ENCODE measurements around the gene NOL8. TPM values are rescaled to one million over a fixed set of nuclear protein-coding genes. Genes with fewer than 3 reads are reported as not detected.

NOL8 gene
- total and polyA plus RNA-seq, 2 experiments from 2014 or later, result 26.0 to 42.7 TPM

GRCh38 chr9:92315456-92315855 lies 9.7 kb downstream of the NOL8 start:
- Histone ChIP-seq H3K36me3 (ENCODE audit: insufficient read depth) (peaks cover 35% of the 10 kb centered on the region), H3K27ac (ENCODE audit: low read depth) (no peak overlapping the region), H3K4me1 (ENCODE audit: insufficient read depth) (no peaks in the 10 kb centered on the region), H3K9me2 (ENCODE audit: insufficient read depth) (no peaks in the 10 kb centered on the region), H3K4me2 (no peak overlapping the region), H3K4me3 (no peak overlapping the region), H3K27me3 (ENCODE audit: insufficient read depth) (no peaks in the 10 kb centered on the region), H2AFZ (no peak overlapping the region), H3K79me2 (replicated peaks; ENCODE audit: insufficient read depth) (peaks cover 22% of the 10 kb centered on the region), H3F3A (replicated peaks; ENCODE audit: low read depth) (no peaks in the 10 kb centered on the region), H4K20me1 (replicated peaks; ENCODE audit: insufficient read depth) (peaks cover 19% of the 10 kb centered on the region)
- no peaks in the 10 kb centered on the region for H3K4me1 Mint-ChIP-seq
- DNase-seq (ENCODE audit: low spot score) (no peak), ATAC-seq (no peak)
- no peak overlapping the region for H3K4me3 Mint-ChIP-seq
- H3K27me3 Mint-ChIP-seq (ENCODE audit: insufficient read depth, low read depth, poor library complexity), result no peaks in the 10 kb centered on the region
- no peaks in the 10 kb centered on the region for H3K9me3 Mint-ChIP-seq
- peaks cover 58% of the 10 kb centered on the region for H3K36me3 Mint-ChIP-seq (ENCODE audit: low read depth)
- TF ChIP-seq, protein P1, sequence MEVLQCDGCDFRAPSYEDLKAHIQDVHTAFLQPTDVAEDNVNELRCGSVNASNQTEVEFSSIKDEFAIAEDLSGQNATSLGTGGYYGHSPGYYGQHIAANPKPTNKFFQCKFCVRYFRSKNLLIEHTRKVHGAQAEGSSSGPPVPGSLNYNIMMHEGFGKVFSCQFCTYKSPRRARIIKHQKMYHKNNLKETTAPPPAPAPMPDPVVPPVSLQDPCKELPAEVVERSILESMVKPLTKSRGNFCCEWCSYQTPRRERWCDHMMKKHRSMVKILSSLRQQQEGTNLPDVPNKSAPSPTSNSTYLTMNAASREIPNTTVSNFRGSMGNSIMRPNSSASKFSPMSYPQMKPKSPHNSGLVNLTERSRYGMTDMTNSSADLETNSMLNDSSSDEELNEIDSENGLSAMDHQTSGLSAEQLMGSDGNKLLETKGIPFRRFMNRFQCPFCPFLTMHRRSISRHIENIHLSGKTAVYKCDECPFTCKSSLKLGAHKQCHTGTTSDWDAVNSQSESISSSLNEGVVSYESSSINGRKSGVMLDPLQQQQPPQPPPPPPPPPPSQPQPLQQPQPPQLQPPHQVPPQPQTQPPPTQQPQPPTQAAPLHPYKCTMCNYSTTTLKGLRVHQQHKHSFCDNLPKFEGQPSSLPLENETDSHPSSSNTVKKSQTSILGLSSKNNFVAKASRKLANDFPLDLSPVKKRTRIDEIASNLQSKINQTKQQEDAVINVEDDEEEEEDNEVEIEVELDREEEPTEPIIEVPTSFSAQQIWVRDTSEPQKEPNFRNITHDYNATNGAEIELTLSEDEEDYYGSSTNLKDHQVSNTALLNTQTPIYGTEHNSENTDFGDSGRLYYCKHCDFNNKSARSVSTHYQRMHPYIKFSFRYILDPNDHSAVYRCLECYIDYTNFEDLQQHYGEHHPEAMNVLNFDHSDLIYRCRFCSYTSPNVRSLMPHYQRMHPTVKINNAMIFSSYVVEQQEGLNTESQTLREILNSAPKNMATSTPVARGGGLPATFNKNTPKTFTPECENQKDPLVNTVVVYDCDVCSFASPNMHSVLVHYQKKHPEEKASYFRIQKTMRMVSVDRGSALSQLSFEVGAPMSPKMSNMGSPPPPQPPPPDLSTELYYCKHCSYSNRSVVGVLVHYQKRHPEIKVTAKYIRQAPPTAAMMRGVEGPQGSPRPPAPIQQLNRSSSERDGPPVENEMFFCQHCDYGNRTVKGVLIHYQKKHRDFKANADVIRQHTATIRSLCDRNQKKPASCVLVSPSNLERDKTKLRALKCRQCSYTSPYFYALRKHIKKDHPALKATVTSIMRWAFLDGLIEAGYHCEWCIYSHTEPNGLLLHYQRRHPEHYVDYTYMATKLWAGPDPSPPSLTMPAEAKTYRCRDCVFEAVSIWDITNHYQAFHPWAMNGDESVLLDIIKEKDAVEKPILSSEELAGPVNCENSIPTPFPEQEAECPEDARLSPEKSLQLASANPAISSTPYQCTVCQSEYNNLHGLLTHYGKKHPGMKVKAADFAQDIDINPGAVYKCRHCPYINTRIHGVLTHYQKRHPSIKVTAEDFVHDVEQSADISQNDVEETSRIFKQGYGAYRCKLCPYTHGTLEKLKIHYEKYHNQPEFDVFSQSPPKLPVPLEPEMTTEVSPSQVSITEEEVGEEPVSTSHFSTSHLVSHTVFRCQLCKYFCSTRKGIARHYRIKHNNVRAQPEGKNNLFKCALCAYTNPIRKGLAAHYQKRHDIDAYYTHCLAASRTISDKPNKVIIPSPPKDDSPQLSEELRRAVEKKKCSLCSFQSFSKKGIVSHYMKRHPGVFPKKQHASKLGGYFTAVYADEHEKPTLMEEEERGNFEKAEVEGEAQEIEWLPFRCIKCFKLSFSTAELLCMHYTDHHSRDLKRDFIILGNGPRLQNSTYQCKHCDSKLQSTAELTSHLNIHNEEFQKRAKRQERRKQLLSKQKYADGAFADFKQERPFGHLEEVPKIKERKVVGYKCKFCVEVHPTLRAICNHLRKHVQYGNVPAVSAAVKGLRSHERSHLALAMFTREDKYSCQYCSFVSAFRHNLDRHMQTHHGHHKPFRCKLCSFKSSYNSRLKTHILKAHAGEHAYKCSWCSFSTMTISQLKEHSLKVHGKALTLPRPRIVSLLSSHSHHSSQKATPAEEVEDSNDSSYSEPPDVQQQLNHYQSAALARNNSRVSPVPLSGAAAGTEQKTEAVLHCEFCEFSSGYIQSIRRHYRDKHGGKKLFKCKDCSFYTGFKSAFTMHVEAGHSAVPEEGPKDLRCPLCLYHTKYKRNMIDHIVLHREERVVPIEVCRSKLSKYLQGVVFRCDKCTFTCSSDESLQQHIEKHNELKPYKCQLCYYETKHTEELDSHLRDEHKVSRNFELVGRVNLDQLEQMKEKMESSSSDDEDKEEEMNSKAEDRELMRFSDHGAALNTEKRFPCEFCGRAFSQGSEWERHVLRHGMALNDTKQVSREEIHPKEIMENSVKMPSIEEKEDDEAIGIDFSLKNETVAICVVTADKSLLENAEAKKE (CRISPR knock-in tag; IDR thresholded peaks at IDR 0.05), result no peak
- no peak for TF ChIP-seq REST (IDR thresholded peaks at IDR 0.05; ENCODE audit: unreplicated experiment)
- TF ChIP-seq STAT1 (IDR thresholded peaks at IDR 0.05; ENCODE audit: unreplicated experiment), result no peak
- TF ChIP-seq EZH2phosphoT487 (IDR thresholded peaks at IDR 0.05; ENCODE audit: unreplicated experiment), result no peak
- no peak for TF ChIP-seq CTCF (conservative IDR thresholded peaks at IDR 0.05; ENCODE audit: low read depth in 2 of 2)
- TF ChIP-seq, protein P2, sequence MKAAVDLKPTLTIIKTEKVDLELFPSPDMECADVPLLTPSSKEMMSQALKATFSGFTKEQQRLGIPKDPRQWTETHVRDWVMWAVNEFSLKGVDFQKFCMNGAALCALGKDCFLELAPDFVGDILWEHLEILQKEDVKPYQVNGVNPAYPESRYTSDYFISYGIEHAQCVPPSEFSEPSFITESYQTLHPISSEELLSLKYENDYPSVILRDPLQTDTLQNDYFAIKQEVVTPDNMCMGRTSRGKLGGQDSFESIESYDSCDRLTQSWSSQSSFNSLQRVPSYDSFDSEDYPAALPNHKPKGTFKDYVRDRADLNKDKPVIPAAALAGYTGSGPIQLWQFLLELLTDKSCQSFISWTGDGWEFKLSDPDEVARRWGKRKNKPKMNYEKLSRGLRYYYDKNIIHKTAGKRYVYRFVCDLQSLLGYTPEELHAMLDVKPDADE (IDR thresholded peaks at IDR 0.05), result no peak
- TF ChIP-seq POLR2AphosphoS5 (IDR thresholded peaks at IDR 0.05; ENCODE audit: low read depth), result no peak
- no peak for TF ChIP-seq JUNB (IDR thresholded peaks at IDR 0.05; ENCODE audit: unreplicated experiment)
- no peak overlapping the region for H3K27ac Mint-ChIP-seq

Data from GM23338 (cell line).